H9 (cell line): ENCODE measurements around the gene TBATA. TPM values are rescaled to one million over a fixed set of nuclear protein-coding genes. Genes with fewer than 3 reads are reported as not detected.

Experiments used
- DNase-seq: peaks from one replicate; pipeline ENCODE4 v3.0.0-alpha.2; 2017
- H2AFZ ChIP-seq: one replicate; pipeline ENCODE4 v1.6.1; 2013; ENCODE audit warnings: mild to moderate bottlenecking, low read length, control low read depth, moderate library complexity
- H2AK5ac ChIP-seq: 2 replicates; pipeline ENCODE4 v1.6.1; 2013; ENCODE audit warnings: low read length, control low read depth, mixed read lengths; ENCODE audit not compliant: insufficient read length
- H2BK120ac ChIP-seq: one replicate; pipeline ENCODE4 v1.6.1; 2013; ENCODE audit warnings: low read depth, mild to moderate bottlenecking, low read length, control low read depth, inconsistent platforms; ENCODE audit not compliant: poor library complexity, severe bottlenecking
- H2BK12ac ChIP-seq: 2 replicates; pipeline ENCODE4 v1.6.1; 2013; ENCODE audit warnings: low read length, control low read depth, mixed read lengths, low read depth; ENCODE audit not compliant: insufficient read length
- H2BK15ac ChIP-seq: 2 replicates; pipeline ENCODE4 v1.6.1; 2013; ENCODE audit warnings: low read depth, low read length, control low read depth
- H2BK20ac ChIP-seq: one replicate; pipeline ENCODE4 v1.6.1; 2013; ENCODE audit warnings: low read depth, mild to moderate bottlenecking, low read length, control low read depth, inconsistent platforms; ENCODE audit not compliant: poor library complexity, severe bottlenecking
- H2BK5ac ChIP-seq: 2 replicates; pipeline ENCODE4 v1.6.1; 2013; ENCODE audit warnings: low read length, control low read depth, mixed read lengths; ENCODE audit not compliant: insufficient read length
- H3K14ac ChIP-seq: 2 replicates; pipeline ENCODE4 v1.6.1; 2013; ENCODE audit warnings: low read length, control low read depth; ENCODE audit not compliant: insufficient read depth
- H3K18ac ChIP-seq: 2 replicates; pipeline ENCODE4 v1.6.1; 2013; ENCODE audit warnings: low read depth, mild to moderate bottlenecking, mixed read lengths, low read length, control low read depth; ENCODE audit not compliant: insufficient read length
- H3K23ac ChIP-seq: 2 replicates; pipeline ENCODE4 v1.6.1; 2013; ENCODE audit warnings: low read length, control low read depth, mixed read lengths, low read depth; ENCODE audit not compliant: insufficient read length
- H3K23me2 ChIP-seq: 2 replicates; pipeline ENCODE4 v1.6.1; 2013; ENCODE audit warnings: low read depth, mild to moderate bottlenecking, mixed read lengths, low read length, control low read depth; ENCODE audit not compliant: insufficient read length, poor library complexity, severe bottlenecking
- H3K27ac ChIP-seq: 2 replicates; pipeline ENCODE4 v1.5.1; 2013; ENCODE audit warnings: low read length, control low read depth, mixed read lengths, low read depth; ENCODE audit not compliant: insufficient read length
- H3K27me3 ChIP-seq: 2 replicates; pipeline ENCODE4 v1.6.1; 2013; ENCODE audit warnings: low read length, control low read depth, inconsistent platforms; ENCODE audit not compliant: insufficient read depth
- H3K4ac ChIP-seq: 2 replicates; pipeline ENCODE4 v1.6.1; 2013; ENCODE audit warnings: low read depth, mild to moderate bottlenecking, control low read depth, inconsistent platforms, low read length, moderate library complexity
- H3K4me1 ChIP-seq: 2 replicates; pipeline ENCODE4 v1.6.1; 2013; ENCODE audit warnings: low read length, control low read depth, inconsistent platforms; ENCODE audit not compliant: insufficient read depth
- H3K4me2 ChIP-seq: 2 replicates; pipeline ENCODE4 v1.6.1; 2013; ENCODE audit warnings: low read length, control low read depth, mixed read lengths; ENCODE audit not compliant: insufficient read length, insufficient read depth
- H3K56ac ChIP-seq: 2 replicates; pipeline ENCODE4 v1.6.1; 2013; ENCODE audit warnings: low read depth, mild to moderate bottlenecking, mixed read lengths, low read length, control low read depth; ENCODE audit not compliant: insufficient read length
- H3K79me1 ChIP-seq: 2 replicates; pipeline ENCODE4 v1.6.1; 2013; ENCODE audit warnings: low read depth, mild to moderate bottlenecking, moderate library complexity, low read length, control low read depth, inconsistent platforms; ENCODE audit not compliant: insufficient read depth, poor library complexity, severe bottlenecking
- H3K79me2 ChIP-seq: 2 replicates; pipeline ENCODE4 v1.6.1; 2013; ENCODE audit warnings: low read length, control low read depth, inconsistent platforms; ENCODE audit not compliant: insufficient read depth
- H3K9ac ChIP-seq: 2 replicates; pipeline ENCODE4 v1.6.1; 2013; ENCODE audit warnings: low read length, control low read depth, mixed read lengths; ENCODE audit not compliant: insufficient read length; ENCODE audit errors: extremely low read depth
- H3K9me3 ChIP-seq: one replicate; pipeline ENCODE4 v1.6.1; 2013; ENCODE audit warnings: low read depth, low read length, inconsistent platforms; ENCODE audit not compliant: control insufficient read depth
- H3T11ph ChIP-seq: one replicate; pipeline ENCODE4 v1.6.1; 2013; ENCODE audit warnings: mild to moderate bottlenecking, low read length, control low read depth, inconsistent platforms
- H4K20me1 ChIP-seq: one replicate; pipeline ENCODE4 v1.6.1; 2013; ENCODE audit not compliant: control insufficient read depth, insufficient read length, insufficient read depth
- H4K5ac ChIP-seq: 2 replicates; pipeline ENCODE4 v1.6.1; 2013; ENCODE audit warnings: low read depth, mild to moderate bottlenecking, mixed read lengths, low read length, control low read depth; ENCODE audit not compliant: insufficient read length
- H4K8ac ChIP-seq: replicated peaks from 2 replicates; pipeline ENCODE4 v1.6.1; 2013; ENCODE audit warnings: low read length, control low read depth, mixed read lengths, low read depth; ENCODE audit not compliant: insufficient read length
- H4K91ac ChIP-seq: 2 replicates; pipeline ENCODE4 v1.6.1; 2013; ENCODE audit warnings: low read depth, mild to moderate bottlenecking, moderate library complexity, mixed read lengths, low read length, control low read depth; ENCODE audit not compliant: insufficient read length
- H3K27ac Mint-ChIP-seq, 3 experiments: 2 replicates in 2 of 3; 3 replicates in 1 of 3; pipeline ENCODE4 v1.8.0; 2020 to 2021; ENCODE audit warnings: mixed read lengths in 3 of 3, mild to moderate bottlenecking in 1 of 3, moderate library complexity in 1 of 3
- H3K27me3 Mint-ChIP-seq: 2 replicates; pipeline ENCODE4 v1.8.0; 2021; ENCODE audit warnings: low read depth, mild to moderate bottlenecking, moderate library complexity, mixed read lengths
- H3K36me3 Mint-ChIP-seq, 3 experiments: 2 replicates in 2 of 3; 3 replicates in 1 of 3; pipeline ENCODE4 v1.8.0; 2020 to 2021; ENCODE audit warnings: low read depth in 3 of 3, mixed read lengths in 3 of 3; ENCODE audit not compliant: insufficient read depth in 1 of 3
- H3K4me1 Mint-ChIP-seq, 2 experiments: 2 replicates each; pipeline ENCODE4 v1.8.0; 2020; ENCODE audit warnings: mixed read lengths in 2 of 2
- H3K4me3 Mint-ChIP-seq, 2 experiments: 2 replicates in 1 of 2; 3 replicates in 1 of 2; pipeline ENCODE4 v1.8.0; 2020 to 2021; ENCODE audit warnings: mild to moderate bottlenecking in 2 of 2, mixed read lengths in 2 of 2, moderate library complexity in 1 of 2
- H3K9me3 Mint-ChIP-seq, 2 experiments: 2 replicates in 1 of 2; 3 replicates in 1 of 2; pipeline ENCODE4 v1.8.0; 2020; ENCODE audit warnings: mild to moderate bottlenecking in 2 of 2, mixed read lengths in 2 of 2, moderate library complexity in 1 of 2
- WGBS: extraction: QIAGEN DNeasy Blood & Tissue Kit; methylation state at CpG from one replicate; pipeline ENCODE4 v1.1.7; 2013; ENCODE audit warnings: missing lambda C conversion rate, low lambda C conversion rate, mixed read lengths; ENCODE audit not compliant: insufficient read length; ENCODE audit errors: extremely low coverage; 5-methylcytosine and 5-hydroxymethylcytosine counted together
- total RNA-seq: library from RNA; stranded (reverse); gene quantifications from 2 replicates; pipeline ENCODE4 v1.2.1, GENCODE V29; 2021
- TF ChIP-seq, protein P1 (sequence below): fragments of 200-600 bp; sonication (generic); conservative IDR thresholded peaks from 3 replicates; pipeline ENCODE4 v1.8.0; 2021; ENCODE audit warnings: antibody characterized with exemption, mild to moderate bottlenecking

The TBATA gene
- total RNA-seq, 1 experiment from 2014 or later, result not detected

DNA sequence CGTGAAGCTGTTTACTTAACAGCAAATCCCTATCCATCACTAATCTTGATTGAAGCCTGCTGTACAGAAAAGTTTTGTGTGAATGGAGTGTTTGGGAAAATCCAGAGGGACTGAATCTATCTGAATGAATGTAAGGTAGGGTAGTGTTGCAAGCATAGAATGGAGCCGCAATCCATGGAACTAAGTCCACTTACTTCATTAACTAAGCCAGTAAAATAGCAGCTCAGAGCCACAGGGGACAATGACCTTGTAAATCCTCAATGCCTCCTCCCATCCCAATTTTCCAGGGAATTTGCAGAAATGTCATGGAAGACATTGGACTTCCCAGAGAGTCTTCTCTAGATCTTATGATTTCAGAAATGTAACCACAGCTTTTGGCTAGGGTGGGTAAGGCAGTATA lies 15.2 kb downstream of the TBATA start:
- H3K23me2 ChIP-seq, result no peaks in the 10 kb centered on the region
- no peak overlapping the region for H2BK15ac ChIP-seq
- no peak overlapping the region for H2BK20ac ChIP-seq
- no peaks in the 10 kb centered on the region for H3K4me1 ChIP-seq
- no peak overlapping the region for H3K27ac Mint-ChIP-seq
- no peak overlapping the region for H2BK120ac ChIP-seq
- H3K27me3 Mint-ChIP-seq, result peaks cover 4% of the 10 kb centered on the region
- DNase-seq, result no peak
- no peaks in the 10 kb centered on the region for H3K9me3 ChIP-seq
- H2AFZ ChIP-seq, result no peak overlapping the region
- H2BK12ac ChIP-seq, result no peak overlapping the region
- H4K8ac ChIP-seq, result no peak overlapping the region
- H3K9me3 Mint-ChIP-seq, result peaks cover 19 to 20% of the 10 kb centered on the region in 2 experiments
- no peak overlapping the region for H3K4me3 Mint-ChIP-seq
- H3T11ph ChIP-seq, result no peak overlapping the region
- H3K4me2 ChIP-seq, result no peak overlapping the region
- no CpG with 5 or more reads among the region's 2 CpGs for WGBS
- H2BK5ac ChIP-seq, result no peak overlapping the region
- H3K79me1 ChIP-seq, result no peaks in the 10 kb centered on the region
- no peak overlapping the region for H4K91ac ChIP-seq
- H3K23ac ChIP-seq, result no peak overlapping the region
- H3K27me3 ChIP-seq, result no peaks in the 10 kb centered on the region
- no peak overlapping the region for H3K14ac ChIP-seq
- H3K9ac ChIP-seq, result no peak overlapping the region
- H3K4ac ChIP-seq, result no peak overlapping the region
- H4K5ac ChIP-seq, result no peak overlapping the region
- H3K36me3 Mint-ChIP-seq, result peaks cover 8 to 17% (median 17%) of the 10 kb centered on the region in 3 experiments; a peak in 6 of 7 replicates
- TF ChIP-seq, protein P1, sequence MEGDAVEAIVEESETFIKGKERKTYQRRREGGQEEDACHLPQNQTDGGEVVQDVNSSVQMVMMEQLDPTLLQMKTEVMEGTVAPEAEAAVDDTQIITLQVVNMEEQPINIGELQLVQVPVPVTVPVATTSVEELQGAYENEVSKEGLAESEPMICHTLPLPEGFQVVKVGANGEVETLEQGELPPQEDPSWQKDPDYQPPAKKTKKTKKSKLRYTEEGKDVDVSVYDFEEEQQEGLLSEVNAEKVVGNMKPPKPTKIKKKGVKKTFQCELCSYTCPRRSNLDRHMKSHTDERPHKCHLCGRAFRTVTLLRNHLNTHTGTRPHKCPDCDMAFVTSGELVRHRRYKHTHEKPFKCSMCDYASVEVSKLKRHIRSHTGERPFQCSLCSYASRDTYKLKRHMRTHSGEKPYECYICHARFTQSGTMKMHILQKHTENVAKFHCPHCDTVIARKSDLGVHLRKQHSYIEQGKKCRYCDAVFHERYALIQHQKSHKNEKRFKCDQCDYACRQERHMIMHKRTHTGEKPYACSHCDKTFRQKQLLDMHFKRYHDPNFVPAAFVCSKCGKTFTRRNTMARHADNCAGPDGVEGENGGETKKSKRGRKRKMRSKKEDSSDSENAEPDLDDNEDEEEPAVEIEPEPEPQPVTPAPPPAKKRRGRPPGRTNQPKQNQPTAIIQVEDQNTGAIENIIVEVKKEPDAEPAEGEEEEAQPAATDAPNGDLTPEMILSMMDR, result no peak
- H3K79me2 ChIP-seq, result no peaks in the 10 kb centered on the region
- H3K27ac ChIP-seq, result no peak overlapping the region
- H3K56ac ChIP-seq, result no peak overlapping the region
- H3K4me1 Mint-ChIP-seq, result peaks cover 0 to 3% of the 10 kb centered on the region in 2 experiments; a peak in 1 of 4 replicates
- no peak overlapping the region for H3K18ac ChIP-seq
- no peaks in the 10 kb centered on the region for H4K20me1 ChIP-seq
- H2AK5ac ChIP-seq, result no peak overlapping the region
